ENCODE measurements around the gene ZNF396.

ZNF396 gene

DNA sequence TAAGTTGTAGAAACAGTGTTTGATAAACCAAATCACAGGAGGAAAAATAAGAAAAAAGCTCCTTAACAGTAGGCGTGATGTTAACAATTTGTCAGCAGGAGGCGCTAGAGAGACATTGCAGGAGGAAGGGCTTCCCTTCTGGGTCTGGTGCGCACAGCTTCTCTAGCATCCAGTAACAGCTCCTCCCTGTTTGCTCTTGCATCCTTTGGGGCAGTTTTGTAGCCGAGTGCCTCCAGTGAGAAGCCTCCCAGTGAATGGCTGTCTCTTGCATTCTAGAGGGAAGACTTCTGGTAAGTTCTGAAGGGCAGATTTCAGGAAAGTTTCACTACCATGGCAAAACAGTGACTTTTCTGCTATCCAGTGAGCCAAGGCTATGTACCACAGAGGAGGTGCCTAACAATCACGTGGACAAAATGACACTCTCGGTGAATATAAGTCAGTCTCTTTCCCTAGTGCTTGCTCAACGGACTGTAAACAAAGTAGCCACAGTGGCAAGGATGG, 9.5 kb upstream of the ZNF396 start:
- peak in 1 of 2 donors; percentile 69 for DNase-seq (ENCODE audit: low read depth in 1 of 2, low spot score in 1 of 2)

DNA sequence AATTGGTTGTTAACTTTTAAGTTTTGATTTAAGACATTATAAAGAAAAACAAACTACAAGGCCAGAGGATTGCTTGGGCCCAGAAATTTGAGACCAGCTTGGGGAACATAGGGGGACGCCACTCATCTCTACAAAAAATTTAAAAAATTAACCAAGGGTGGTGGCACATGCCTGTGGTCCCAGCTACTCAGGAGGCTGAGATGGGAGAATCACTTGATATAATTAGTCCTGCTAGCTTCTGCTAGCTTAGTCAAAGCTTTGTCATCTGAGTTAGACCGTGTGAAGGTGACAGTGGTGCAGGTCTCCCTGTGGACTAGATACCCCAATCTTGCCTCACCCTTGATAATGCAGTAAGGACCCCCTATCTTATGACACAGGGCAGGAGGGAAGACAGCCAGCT, 6.0 kb upstream of the ZNF396 start:
- DNase-seq (ENCODE audit: low read depth in 1 of 2, low spot score in 1 of 2): no peak

DNA sequence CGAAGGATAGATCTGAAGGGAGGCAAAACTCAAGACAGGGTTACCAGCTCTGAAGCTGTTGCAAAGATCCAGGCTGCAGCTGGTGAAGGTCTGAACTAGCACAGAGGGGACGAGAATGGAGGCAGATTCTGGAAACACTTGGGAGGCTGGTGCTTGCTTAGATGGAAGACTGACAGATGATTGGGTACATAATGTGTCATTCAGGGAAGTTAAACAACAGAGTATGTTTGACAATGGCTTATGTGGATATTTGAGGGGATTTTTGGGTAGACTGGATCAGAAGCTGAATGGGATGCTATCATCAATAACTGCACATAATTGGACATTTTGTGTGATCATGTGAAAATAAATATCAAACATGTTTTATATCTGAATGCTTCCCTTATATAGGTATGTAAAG, 2.3 kb upstream of the ZNF396 start:
- no peak for DNase-seq (ENCODE audit: low read depth in 1 of 2, low spot score in 1 of 2)

DNA sequence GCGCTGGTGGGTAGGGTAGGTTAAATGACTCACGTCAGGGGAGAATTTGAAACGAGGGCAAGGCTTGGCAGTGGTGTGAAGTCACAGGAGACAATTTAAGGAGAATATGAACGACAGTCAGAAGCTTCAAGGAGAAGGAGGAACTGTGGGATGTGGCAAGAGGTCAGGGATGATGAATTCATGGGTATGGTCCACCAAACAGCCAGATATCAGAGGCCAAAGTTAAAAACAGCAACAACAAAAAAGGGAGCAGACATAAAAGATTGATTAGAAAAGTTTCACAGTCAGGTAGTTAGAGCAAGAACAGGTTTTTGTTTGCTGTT, 1.4 kb upstream of the ZNF396 start:
- DNase-seq (ENCODE audit: low read depth in 1 of 2, low spot score in 1 of 2): no peak

DNA sequence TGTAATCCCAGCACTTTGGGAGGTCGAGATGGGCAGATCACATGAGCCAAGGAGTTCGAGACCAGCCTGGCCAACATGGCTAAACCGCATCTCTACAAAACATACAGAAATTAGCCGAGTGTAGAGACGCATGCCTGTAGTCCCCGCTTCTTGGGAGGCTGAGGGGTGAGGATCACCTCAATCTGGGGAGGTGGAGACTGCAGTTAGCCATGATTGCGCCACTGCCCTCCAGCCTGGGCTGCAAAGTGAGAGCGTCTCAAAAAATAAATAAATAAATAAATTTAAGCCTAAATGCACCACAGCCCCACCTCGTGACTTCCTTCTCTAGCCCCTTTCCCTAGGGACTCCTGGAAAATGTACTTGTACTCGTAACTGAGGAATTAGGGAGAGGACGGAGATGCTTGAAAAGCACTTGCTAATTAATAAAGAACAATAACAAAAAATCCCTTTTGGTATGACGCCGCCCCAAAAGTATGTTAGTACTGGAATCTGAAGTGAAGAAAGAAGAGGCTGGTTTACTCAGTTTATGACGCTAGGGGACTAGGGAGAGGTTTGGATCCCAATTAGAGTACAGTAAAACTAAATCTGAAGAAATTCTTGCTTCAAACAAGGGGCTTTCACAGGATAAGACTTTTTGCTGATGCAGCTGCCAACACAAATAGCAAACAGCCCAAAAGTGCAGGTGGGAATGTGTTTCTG, 887 bp upstream of the ZNF396 start:
- no peak for DNase-seq (ENCODE audit: low read depth in 1 of 2, low spot score in 1 of 2)

DNA sequence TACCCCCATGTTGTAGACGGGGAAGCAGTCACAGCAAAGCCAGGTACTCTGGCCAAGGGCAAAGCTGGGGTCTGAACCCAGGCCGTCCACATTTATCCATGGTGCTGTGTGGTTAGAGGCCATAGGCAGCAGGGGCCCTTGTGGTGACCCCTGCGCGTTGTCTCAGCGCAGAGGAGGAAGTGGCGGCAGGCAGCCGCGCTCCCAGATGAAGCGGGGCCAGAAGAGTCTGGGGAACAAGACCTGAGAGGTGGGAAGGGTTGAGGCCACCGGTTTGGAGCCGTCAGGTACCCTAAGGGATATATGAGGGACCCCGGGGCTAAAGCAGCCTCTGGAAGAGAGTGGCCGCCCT, 770 bp downstream of the ZNF396 start:
- DNase-seq (ENCODE audit: low read depth in 1 of 2, low spot score in 1 of 2): no peak

DNA sequence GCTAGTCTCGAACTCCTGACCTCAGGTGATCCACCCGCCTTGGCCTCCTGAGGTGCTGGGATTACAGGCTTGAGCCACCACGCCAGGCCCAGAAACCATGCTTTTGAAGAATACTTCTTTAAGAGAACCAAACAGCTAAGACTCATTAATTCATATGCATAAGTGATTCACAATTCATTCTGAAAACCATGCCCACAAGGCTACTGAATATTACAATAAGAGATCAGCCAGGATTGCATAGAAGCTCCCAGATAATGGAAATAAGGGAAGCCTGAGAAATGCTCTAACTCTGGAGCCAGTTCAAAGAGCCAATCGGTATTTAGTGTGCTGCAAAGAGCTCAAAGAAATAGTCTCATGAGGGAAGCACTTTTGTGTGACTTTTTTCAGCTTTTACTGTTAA, 2.4 kb downstream of the ZNF396 start:
- no peak for DNase-seq (ENCODE audit: low read depth in 1 of 2, low spot score in 1 of 2)

DNA sequence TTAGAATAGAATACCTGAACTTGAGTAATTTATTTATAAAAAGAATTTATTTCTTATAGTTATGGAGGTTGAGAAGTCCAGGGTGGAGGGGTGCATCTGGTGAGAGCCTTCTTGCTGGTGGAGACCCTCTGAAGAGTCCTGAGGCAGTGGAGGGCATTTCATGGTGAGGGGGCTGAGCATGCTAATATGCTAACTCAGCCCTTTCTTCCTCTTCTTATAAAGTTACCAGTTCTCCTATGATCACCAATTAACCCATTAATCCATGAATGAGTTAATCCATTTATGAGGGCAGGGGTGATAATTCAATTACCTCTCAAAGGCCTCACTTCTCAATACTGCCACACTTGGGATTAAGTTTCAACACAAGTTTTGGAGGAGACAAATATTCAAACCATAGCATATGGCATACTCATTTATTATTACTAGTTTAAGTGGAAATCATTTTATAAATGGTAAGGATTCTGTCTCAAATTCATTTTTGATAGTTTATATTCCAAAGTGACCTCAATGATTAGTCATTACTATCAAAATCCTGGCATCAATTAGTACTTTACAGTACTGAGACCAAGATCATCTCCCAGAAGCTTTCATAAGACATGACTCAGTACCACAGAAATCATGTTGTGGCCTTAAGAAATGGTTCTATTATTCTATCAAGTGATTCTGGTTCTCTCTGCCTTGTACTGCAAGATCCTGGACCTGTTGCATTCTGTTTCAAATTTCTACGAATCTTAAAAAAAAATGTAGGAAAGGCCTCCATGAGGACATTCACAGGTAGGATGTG, 5.5 kb downstream of the ZNF396 start:
- DNase-seq (ENCODE audit: low read depth in 1 of 2, low spot score in 1 of 2): no peak

DNA sequence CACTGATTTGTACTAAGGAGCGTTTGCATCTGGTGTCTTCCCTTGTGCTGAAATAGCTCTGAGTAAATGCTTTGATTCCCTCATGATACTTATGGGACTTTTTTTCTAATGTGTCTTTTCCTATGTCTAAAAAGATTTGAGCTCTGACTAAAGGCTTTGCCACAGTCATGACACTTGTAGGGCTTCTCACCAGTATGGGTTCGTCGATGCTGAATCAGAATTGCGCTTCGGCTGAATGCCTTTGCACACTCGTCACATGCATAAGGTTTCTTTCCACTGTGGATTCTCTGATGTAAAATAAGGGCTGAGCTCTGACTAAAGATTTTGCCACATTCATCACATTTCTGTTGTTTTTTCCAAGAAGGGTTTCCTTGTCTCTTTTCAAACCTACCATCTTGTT, 8.0 kb downstream of the ZNF396 start:
- DNase-seq (ENCODE audit: low read depth in 1 of 2, low spot score in 1 of 2): no peak

DNA sequence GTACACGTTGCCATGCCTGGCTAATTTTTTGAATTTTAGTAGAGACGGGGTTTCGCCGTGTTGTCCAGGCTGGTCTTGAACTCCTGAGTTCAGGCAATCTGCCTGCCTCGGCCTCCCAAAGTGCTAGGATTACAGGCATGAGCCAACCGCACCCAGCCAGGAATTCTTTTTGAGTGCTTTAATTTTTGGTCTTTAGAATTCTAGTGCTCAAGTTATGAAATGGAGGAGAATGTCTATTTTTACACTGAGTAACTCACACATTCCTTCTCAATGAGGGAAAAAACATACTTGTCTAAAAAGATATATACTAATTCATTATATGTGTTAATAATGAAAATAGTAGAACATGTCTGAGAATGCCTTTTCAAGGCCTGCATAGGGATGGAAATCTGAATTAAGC, 8.5 kb downstream of the ZNF396 start:
- DNase-seq (ENCODE audit: low read depth in 1 of 2, low spot score in 1 of 2): no peak

DNA sequence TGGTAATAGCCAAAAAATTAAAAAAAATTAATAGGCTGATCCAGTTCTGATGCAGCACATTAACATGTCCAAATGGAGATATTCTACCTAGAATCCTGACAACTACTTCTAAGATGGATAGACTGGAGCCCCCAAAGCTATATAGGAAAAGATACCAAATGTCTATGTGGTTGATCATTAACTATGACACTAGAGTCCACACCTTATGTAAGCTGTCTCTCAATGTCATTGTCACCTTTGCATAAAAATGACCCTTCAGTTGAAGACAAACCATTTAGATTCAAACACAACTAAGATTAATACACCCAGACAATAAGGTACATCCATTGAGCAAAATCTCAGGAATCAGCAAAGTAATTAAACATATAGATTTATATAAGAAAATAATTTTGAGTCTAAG, 14.6 kb downstream of the ZNF396 start:
- no peak for DNase-seq (ENCODE audit: low read depth in 1 of 2, low spot score in 1 of 2)

DNA sequence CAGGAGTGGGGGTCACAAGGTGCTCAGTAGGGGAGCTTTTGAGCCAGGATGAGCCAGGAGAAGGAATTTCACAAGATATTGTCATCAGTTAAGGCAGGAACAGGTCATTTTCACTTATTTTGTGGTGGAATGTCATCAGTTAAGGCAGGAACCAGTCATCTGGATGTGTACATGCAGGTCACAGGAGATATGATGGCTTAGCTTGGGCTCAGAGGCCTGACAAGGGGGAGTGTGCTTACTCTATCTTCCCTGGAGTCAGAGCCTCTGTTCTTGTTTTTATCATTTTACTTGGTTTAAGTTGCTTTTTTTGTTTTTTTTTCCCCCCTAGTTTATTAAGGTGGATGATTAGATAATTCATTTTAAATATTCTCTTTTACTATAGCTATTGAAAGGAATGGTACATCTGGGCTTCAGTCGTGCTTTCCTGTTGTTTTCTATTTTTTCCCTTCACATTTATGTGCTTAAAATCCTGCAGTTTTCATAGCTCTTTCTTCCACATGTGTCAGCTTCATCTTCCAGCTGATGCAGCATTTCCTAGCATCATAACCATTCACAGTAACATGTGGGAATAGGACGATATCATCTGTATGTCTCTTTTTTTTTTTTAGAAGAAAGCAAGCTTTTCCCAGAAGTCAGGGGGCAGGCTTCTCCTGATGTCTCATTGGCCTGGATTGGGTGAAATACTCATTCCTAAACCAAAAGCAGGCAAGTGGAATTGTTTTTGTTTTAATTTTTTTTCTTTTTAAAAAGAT, 15.4 kb downstream of the ZNF396 start:
- DNase-seq (ENCODE audit: low read depth in 1 of 2, low spot score in 1 of 2): no peak

DNA sequence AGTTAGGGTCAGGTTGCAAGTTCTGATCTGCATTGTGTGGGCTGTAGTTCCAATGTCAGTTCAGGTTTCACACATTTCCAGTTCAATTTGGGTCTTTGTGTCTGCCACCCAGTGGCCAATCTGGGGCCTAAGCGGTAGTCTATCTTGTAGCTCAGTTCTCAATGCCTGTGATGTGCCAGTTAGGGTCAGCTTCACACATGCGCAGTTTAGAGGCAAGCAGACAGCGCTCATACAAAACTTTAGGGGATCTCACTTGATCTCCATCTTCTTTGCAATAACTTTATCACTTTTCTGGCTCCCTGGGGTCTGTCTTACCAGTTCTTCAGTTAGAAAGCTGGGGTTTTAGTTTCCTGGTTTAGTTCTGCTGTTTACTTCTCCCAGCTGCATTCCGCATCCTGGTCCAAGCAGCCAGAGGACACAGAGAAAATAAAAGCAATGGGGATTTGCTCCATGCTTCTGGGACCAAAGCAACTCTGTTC, 22.0 kb downstream of the ZNF396 start:
- peak; percentile 12 to 42 for DNase-seq (ENCODE audit: low read depth in 1 of 2, low spot score in 1 of 2)

DNA sequence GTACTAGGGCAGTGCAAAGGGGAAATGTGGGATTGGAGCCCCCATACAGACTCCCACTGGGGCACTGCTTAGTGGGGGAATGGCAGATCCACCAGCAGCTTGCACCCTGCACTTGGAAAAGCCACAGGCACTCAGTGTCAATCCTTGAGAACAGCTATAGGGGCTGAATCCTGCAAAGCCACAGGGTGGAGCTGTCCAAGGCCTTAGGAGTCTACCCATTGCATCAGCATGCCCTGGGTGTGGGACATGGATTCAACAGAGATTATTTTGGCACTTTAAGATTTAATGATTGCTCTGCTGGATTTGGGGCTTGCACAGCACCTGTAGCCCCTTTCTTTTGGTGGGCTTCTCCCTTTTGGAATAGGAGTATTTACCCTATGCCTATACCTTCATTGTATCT, 24.4 kb downstream of the ZNF396 start:
- DNase-seq (ENCODE audit: low read depth in 1 of 2, low spot score in 1 of 2): no peak

DNA sequence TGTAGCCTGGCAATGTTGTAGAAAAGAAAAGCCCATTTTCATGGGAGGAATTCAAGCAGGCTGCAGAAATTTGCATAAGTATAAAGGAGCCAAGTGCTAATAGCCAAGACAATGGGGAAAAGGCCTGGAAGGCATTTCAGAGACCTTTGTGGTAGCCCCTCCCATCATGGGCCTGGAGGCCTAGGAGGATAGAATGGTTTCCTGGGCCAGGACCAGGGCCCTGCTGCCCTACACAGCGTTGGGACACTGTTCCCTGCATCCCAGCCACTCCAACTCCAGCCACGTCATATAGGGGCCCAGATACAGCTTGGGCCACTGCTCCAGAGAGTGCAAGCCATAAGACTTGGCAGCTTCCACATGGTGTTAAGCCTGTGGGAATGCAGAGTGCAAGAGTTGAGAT, 24.9 kb downstream of the ZNF396 start:
- no peak for DNase-seq (ENCODE audit: low read depth in 1 of 2, low spot score in 1 of 2)

DNA sequence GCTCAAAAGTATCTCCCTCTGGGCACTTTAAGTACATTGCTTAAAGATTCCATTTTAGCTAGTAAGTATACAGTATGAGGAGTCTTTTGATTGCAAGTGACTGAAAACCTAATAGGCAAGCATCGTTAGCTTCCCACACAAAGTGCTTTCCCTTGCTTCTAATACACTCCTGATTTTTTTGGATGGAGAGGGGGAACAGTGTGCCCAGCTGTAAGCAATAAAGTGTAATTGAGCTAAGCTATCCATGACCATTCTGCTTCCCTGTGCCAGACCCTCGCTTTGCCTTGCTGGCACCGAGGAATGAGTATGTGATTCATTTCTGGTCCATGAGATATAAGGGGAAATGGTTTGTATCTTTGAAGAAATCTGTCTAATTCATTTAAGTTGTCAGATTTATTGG, 29.1 kb downstream of the ZNF396 start:
- no peak for DNase-seq (ENCODE audit: low read depth in 1 of 2, low spot score in 1 of 2)

DNA sequence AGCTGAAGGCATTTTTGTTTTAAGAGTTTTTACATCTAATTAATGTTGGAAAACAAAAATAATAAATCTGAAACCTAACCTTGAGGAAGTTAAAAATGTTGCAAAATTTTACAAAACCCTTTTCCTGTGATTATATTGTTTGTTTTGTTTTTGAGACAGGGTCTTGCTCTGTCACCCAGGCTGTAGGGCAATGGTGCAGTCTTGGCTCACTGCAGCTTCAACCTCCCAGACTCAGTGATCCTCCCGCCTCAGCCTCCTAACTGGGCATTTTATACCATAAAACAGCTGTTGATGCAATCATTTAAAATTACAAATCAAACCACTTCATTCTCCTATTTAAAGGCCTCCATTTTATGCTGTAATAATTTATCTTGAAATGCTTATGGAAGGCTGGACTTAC, 31.2 kb downstream of the ZNF396 start:
- DNase-seq (ENCODE audit: low read depth in 1 of 2, low spot score in 1 of 2): no peak

DNA sequence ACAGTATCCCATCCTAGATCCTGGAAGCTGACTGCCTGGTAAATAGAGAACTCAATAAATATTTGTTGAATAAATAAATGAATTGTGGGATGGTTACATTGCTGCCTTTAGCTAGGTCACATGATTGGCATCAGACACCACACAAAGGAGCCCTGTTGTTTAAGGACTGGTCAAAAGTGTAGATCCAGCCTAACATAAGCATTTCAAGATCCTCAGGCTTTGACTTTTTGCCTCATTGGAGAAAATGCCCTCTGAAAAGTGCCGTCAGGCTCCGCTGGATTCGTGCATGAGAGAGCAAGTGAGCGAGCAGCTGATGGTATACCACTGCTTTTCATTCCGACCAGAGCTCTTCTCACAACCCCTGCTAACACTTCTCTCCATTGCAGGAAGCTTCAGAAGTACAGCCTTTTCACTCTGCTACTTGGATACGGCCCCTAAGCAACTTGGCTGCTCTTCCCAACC, 31.6 kb downstream of the ZNF396 start:
- DNase-seq (ENCODE audit: low read depth in 1 of 2, low spot score in 1 of 2): no peak

DNA sequence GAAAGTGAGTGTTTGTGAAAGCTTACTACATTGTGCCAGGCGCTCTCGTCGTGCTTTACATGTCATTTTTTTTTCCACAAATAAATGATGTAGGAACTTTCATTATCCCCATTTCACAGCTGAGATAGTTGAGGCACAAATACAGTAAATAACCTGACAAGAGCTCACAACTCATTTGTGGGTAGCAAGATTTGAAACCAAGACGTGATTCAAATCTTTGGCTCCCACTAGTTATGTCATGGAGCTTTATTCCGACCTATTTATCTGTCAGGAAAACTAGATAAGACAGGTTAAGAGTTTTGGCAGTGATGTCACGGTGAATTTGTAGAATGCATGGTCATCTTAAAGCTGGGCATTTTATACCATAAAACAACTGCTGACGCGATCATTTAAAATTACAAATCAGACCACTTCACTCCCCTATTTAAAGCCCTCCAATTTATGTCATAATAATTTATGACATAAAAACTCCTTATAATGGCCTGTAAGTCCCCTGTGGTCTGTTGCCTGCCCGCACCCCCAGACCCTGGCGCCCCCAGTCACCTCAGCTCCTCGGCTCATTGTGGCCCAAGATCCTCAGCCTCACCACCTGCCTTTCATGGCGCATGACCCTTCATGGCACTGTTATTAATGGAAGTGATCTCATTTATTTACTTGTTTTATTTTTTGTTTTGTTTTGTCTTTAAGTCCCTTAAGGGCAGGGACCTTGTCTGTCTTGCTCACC, 32.2 kb downstream of the ZNF396 start:
- DNase-seq (ENCODE audit: low read depth in 1 of 2, low spot score in 1 of 2): no peak

DNA sequence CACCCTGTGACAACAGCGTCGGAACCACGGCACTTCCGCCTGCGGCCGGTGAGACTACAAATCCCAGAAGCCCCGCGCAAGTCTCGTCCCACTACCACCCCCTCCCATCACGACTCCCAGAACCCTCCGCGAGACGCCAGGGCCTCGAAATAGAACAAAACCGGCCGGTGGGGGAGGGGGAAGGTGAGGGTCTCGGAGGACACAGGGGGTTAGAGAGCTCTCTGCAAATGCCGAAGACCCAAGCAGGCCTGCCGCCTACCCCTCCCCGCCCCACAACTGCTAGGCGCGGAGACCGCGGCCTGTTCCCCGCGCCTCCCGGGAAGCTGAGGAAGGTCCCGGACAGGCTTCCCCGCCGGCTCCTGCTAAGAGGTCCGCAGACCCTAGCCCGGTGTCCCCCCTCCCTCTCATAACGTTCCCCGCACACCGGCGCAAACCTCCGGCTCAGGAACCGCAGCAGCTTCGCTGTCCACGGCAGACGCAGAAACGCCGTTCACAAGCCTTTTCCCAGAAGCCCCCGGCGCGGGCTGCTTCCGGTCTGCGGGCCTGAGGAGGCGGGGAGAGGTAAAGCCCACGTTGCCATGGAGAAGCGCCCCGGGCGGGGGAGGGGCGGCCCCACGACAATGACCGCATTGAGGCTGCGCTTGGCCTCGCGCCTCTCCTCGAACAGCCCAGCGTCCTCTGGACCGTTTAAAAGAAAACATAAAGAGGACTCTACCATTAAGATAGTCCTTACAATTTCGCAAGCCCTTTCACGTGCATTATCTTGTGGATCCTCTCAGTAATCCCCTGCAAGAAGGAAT, 33.0 kb downstream of the ZNF396 start, which contains the start of gene ZNF24:
Gene ZNF24 (minus strand): TSS at position 485 of the 800 bp plus-strand sequence. CDS start 3,770 bp downstream, outside the sequence.
- DNase-seq (ENCODE audit: low read depth in 1 of 2, low spot score in 1 of 2): peak; percentile 81 to 90

Data from activated CD4-positive, alpha-beta T cell treated with anti-CD3 and anti-CD28 coated beads, Interleukin-2, amount 50 U/mL, for 24 hours (primary cell).